ENCODE measurements around the gene PPHLN1. TPM values are rescaled to one million over a fixed set of nuclear protein-coding genes. Genes with fewer than 3 reads are reported as not detected.

The PPHLN1 gene
- total RNA-seq, 2 donors from 2014 or later = 66.6 to 77.6 TPM

DNA sequence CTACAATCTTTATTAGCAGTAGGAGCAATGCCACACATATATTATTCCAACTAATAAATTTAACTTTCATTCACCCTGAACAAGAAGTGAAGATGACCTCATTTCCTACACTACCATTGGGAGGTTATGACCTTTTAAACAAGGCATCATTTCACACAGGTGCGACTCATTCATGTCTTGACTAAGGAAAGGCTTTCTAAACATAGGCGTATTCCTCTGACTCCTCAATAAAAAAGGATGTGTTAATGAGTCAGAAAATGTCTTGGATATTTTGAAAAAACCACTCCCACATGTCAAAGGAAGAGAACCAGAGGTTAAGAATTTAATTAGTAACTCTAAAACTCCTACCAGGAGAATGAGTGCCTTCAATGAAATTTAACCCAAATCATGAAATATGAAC, 148.4 kb downstream of the PPHLN1 start:
- no peak overlapping the region for H3K9ac ChIP-seq (ENCODE audit: extremely low read depth, low read length, poor library complexity, severe bottlenecking)
- no peak for DNase-seq
- H3K4me3 ChIP-seq (ENCODE audit: low read length) = no peak overlapping the region
- H3K4me3 Mint-ChIP-seq = no peak overlapping the region
- no peaks in the 10 kb centered on the region for H3K27me3 ChIP-seq (ENCODE audit: control insufficient read depth, insufficient read depth, low read length, poor library complexity, severe bottlenecking)
- no peak overlapping the region for H3K27ac ChIP-seq (ENCODE audit: low read depth, low read length)
- TF ChIP-seq, protein P1, sequence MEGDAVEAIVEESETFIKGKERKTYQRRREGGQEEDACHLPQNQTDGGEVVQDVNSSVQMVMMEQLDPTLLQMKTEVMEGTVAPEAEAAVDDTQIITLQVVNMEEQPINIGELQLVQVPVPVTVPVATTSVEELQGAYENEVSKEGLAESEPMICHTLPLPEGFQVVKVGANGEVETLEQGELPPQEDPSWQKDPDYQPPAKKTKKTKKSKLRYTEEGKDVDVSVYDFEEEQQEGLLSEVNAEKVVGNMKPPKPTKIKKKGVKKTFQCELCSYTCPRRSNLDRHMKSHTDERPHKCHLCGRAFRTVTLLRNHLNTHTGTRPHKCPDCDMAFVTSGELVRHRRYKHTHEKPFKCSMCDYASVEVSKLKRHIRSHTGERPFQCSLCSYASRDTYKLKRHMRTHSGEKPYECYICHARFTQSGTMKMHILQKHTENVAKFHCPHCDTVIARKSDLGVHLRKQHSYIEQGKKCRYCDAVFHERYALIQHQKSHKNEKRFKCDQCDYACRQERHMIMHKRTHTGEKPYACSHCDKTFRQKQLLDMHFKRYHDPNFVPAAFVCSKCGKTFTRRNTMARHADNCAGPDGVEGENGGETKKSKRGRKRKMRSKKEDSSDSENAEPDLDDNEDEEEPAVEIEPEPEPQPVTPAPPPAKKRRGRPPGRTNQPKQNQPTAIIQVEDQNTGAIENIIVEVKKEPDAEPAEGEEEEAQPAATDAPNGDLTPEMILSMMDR (conservative IDR thresholded peaks at IDR 0.05) = no peak
- H3K27ac Mint-ChIP-seq = no peak overlapping the region
- no peaks in the 10 kb centered on the region for H3K27me3 Mint-ChIP-seq (ENCODE audit: insufficient read depth)
- H3K4me1 ChIP-seq (ENCODE audit: control insufficient read depth, insufficient read depth, low read length) = peaks cover 17% of the 10 kb centered on the region
- peaks cover 5% of the 10 kb centered on the region for H3K36me3 Mint-ChIP-seq (ENCODE audit: low read depth)
- 91% methylated on average over 2 of the region's 2 CpGs; no CpG with 5 or more reads in 1 of the 2 experiments for WGBS, 2 experiments (ENCODE audit: insufficient coverage in 1 of 2, insufficient read length in 1 of 2)
- peaks cover 32% of the 10 kb centered on the region for H3K4me1 Mint-ChIP-seq
- H3K9me3 ChIP-seq (ENCODE audit: control insufficient read depth, low read length) = no peaks in the 10 kb centered on the region
- H3K9me3 Mint-ChIP-seq = no peaks in the 10 kb centered on the region
- peaks cover 9% of the 10 kb centered on the region for H3K36me3 ChIP-seq (ENCODE audit: control insufficient read depth, insufficient read depth, low read length)

DNA sequence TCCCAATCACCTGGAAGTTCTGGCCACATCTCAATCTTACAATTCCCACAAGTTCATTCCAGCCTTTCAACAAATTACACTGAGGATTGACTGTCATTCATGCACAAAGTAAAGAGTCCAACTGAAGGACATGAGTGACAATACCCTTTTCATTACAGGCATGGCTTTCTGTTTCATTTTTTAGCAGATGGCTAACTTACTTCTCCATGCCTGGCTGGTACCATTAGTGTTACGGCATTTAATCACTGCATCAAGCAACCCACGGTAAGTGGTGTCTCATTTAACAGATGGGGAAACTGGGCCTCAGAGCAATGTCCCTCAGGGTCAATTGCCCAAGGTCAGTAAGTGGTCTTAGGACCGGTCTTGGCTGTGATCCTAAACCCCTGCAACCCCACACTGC, 149.1 kb downstream of the PPHLN1 start:
- Histone ChIP-seq H3K27ac (ENCODE audit: low read depth, low read length) (no peak overlapping the region), H3K36me3 (ENCODE audit: control insufficient read depth, insufficient read depth, low read length) (peaks cover 3% of the 10 kb centered on the region), H3K4me1 (ENCODE audit: control insufficient read depth, insufficient read depth, low read length) (peaks cover 17% of the 10 kb centered on the region), H3K9ac (ENCODE audit: extremely low read depth, low read length, poor library complexity, severe bottlenecking) (no peak overlapping the region), H3K4me3 (ENCODE audit: low read length) (no peak overlapping the region), H3K9me3 (ENCODE audit: control insufficient read depth, low read length) (no peaks in the 10 kb centered on the region), H3K27me3 (ENCODE audit: control insufficient read depth, insufficient read depth, low read length, poor library complexity, severe bottlenecking) (no peaks in the 10 kb centered on the region)
- Mint-ChIP-seq H3K4me3 (no peak overlapping the region), H3K36me3 (ENCODE audit: low read depth) (peaks cover 4% of the 10 kb centered on the region), H3K27ac (no peak overlapping the region), H3K27me3 (ENCODE audit: insufficient read depth) (no peaks in the 10 kb centered on the region), H3K4me1 (peaks cover 32% of the 10 kb centered on the region), H3K9me3 (no peaks in the 10 kb centered on the region)
- DNase-seq = no peak
- TF ChIP-seq, protein P1 (conservative IDR thresholded peaks at IDR 0.05) = no peak
- WGBS, 2 experiments (ENCODE audit: insufficient coverage in 1 of 2, insufficient read length in 1 of 2) = 61 to 68% methylated on average over 2 to 3 of the region's 3 CpGs

DNA sequence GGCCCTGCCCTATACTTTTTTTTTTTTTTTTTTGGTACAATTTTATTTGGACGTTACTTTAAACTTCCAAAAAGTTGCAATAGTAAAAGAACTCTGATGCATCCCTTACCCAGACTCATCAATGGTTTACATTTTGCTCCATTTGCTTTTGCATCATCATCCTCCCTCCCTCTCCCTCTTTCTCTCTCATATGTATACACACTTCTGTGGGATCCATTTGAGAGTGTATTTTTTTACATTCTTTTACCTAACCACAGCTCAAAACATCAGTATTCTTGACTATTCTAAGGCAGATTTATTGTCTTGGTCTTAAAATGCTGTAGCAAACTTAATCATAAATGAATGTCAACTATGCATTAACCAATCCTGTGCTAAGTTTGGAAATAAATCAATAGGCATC, 152.0 kb downstream of the PPHLN1 start:
- no peak overlapping the region for H3K4me3 Mint-ChIP-seq
- H3K27ac ChIP-seq (ENCODE audit: low read depth, low read length) = no peak overlapping the region
- no peaks in the 10 kb centered on the region for H3K27me3 ChIP-seq (ENCODE audit: control insufficient read depth, insufficient read depth, low read length, poor library complexity, severe bottlenecking)
- peaks cover 9% of the 10 kb centered on the region for H3K27me3 Mint-ChIP-seq (ENCODE audit: insufficient read depth)
- DNase-seq = no peak
- peaks cover 9% of the 10 kb centered on the region for H3K4me1 ChIP-seq (ENCODE audit: control insufficient read depth, insufficient read depth, low read length)
- H3K36me3 Mint-ChIP-seq (ENCODE audit: low read depth) = no peaks in the 10 kb centered on the region
- no peak overlapping the region for H3K4me3 ChIP-seq (ENCODE audit: low read length)
- no peaks in the 10 kb centered on the region for H3K36me3 ChIP-seq (ENCODE audit: control insufficient read depth, insufficient read depth, low read length)
- TF ChIP-seq, protein P1 (conservative IDR thresholded peaks at IDR 0.05) = no peak
- no peaks in the 10 kb centered on the region for H3K9me3 Mint-ChIP-seq
- no peaks in the 10 kb centered on the region for H3K9me3 ChIP-seq (ENCODE audit: control insufficient read depth, low read length)
- WGBS, 2 experiments (ENCODE audit: insufficient coverage in 1 of 2, insufficient read length in 1 of 2) = 92% methylated on average over 1 of the region's 1 CpG; no CpG with 5 or more reads in 1 of the 2 experiments
- no peak overlapping the region for H3K9ac ChIP-seq (ENCODE audit: extremely low read depth, low read length, poor library complexity, severe bottlenecking)
- H3K27ac Mint-ChIP-seq = no peak overlapping the region
- peaks cover 29% of the 10 kb centered on the region for H3K4me1 Mint-ChIP-seq

All from endodermal cell (in vitro differentiated cells).